ENCODE data around the gene SRGAP1. TPM values are rescaled to one million over a fixed set of nuclear protein-coding genes. Genes with fewer than 3 reads are reported as not detected.

SRGAP1 gene
- polyA plus RNA-seq, 1 donor from 2014 or later = 4.8 TPM

DNA sequence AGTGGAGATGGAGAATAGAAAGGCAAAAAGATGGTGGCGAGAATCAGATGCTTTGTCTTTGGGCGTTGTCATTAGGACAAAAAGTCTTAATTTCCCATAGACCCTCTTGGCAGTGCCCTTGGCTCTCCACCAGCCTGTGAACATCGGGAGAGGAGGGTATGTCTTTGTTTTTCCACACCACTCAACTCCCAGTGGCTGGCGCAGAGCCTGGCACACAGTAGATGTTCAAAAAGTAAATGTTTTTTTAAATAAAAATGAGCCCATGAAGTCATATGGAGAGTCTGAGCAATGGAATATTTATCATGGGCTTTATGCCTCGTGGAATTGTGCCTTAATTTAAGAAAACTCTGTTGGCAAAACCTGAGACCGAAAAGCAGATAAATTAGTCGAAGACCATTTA lies 90.4 kb downstream of the SRGAP1 start:
- H3K36me3 ChIP-seq (ENCODE audit: insufficient read depth, low read length) = no peaks in the 10 kb centered on the region
- H3K79me2 ChIP-seq (replicated peaks; ENCODE audit: insufficient read depth, low read length) = peaks cover 9% of the 10 kb centered on the region
- no peak overlapping the region for H3K4me2 ChIP-seq (ENCODE audit: low read length)
- H4K20me1 ChIP-seq (ENCODE audit: insufficient read depth) = no peaks in the 10 kb centered on the region
- no peaks in the 10 kb centered on the region for H3F3A ChIP-seq (ENCODE audit: insufficient read depth, low read length, poor library complexity, severe bottlenecking)
- H3K9me2 ChIP-seq (ENCODE audit: insufficient read depth, low read length) = no peaks in the 10 kb centered on the region
- H3K27me3 ChIP-seq (ENCODE audit: insufficient read depth, low read depth, low read length) = no peaks in the 10 kb centered on the region
- no peak overlapping the region for H3K27ac ChIP-seq (ENCODE audit: low read length)
- H3K4me3 ChIP-seq (ENCODE audit: low read length) = no peak overlapping the region
- no peaks in the 10 kb centered on the region for H3K9me3 ChIP-seq (ENCODE audit: low read length)
- H3K9ac ChIP-seq (ENCODE audit: low read length) = no peak overlapping the region
- TF ChIP-seq EZH2 (IDR thresholded peaks at IDR 0.05; ENCODE audit: borderline replicate concordance, insufficient read depth, low read length, poor library complexity, severe bottlenecking) (no peak), SMC3 (conservative IDR thresholded peaks at IDR 0.05; ENCODE audit: poor library complexity) (no peak), MXI1 (conservative IDR thresholded peaks at IDR 0.05; ENCODE audit: poor library complexity, severe bottlenecking) (no peak), EP300 (conservative IDR thresholded peaks at IDR 0.05; ENCODE audit: poor library complexity, severe bottlenecking) (no peak), TAF1 (IDR thresholded peaks at IDR 0.05; ENCODE audit: low read depth) (no peak), RAD21 (conservative IDR thresholded peaks at IDR 0.05) (no peak), POLR2AphosphoS5 (IDR thresholded peaks at IDR 0.05) (no peak)
- TF ChIP-seq, protein P1, sequence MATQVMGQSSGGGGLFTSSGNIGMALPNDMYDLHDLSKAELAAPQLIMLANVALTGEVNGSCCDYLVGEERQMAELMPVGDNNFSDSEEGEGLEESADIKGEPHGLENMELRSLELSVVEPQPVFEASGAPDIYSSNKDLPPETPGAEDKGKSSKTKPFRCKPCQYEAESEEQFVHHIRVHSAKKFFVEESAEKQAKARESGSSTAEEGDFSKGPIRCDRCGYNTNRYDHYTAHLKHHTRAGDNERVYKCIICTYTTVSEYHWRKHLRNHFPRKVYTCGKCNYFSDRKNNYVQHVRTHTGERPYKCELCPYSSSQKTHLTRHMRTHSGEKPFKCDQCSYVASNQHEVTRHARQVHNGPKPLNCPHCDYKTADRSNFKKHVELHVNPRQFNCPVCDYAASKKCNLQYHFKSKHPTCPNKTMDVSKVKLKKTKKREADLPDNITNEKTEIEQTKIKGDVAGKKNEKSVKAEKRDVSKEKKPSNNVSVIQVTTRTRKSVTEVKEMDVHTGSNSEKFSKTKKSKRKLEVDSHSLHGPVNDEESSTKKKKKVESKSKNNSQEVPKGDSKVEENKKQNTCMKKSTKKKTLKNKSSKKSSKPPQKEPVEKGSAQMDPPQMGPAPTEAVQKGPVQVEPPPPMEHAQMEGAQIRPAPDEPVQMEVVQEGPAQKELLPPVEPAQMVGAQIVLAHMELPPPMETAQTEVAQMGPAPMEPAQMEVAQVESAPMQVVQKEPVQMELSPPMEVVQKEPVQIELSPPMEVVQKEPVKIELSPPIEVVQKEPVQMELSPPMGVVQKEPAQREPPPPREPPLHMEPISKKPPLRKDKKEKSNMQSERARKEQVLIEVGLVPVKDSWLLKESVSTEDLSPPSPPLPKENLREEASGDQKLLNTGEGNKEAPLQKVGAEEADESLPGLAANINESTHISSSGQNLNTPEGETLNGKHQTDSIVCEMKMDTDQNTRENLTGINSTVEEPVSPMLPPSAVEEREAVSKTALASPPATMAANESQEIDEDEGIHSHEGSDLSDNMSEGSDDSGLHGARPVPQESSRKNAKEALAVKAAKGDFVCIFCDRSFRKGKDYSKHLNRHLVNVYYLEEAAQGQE (IDR thresholded peaks at IDR 0.05; ENCODE audit: borderline replicate concordance) = no peak
- TF ChIP-seq, protein P2, sequence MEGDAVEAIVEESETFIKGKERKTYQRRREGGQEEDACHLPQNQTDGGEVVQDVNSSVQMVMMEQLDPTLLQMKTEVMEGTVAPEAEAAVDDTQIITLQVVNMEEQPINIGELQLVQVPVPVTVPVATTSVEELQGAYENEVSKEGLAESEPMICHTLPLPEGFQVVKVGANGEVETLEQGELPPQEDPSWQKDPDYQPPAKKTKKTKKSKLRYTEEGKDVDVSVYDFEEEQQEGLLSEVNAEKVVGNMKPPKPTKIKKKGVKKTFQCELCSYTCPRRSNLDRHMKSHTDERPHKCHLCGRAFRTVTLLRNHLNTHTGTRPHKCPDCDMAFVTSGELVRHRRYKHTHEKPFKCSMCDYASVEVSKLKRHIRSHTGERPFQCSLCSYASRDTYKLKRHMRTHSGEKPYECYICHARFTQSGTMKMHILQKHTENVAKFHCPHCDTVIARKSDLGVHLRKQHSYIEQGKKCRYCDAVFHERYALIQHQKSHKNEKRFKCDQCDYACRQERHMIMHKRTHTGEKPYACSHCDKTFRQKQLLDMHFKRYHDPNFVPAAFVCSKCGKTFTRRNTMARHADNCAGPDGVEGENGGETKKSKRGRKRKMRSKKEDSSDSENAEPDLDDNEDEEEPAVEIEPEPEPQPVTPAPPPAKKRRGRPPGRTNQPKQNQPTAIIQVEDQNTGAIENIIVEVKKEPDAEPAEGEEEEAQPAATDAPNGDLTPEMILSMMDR (IDR thresholded peaks at IDR 0.05; ENCODE audit: poor library complexity, severe bottlenecking) = no peak
- H2AFZ ChIP-seq (ENCODE audit: low read depth, low read length) = no peak overlapping the region

DNA sequence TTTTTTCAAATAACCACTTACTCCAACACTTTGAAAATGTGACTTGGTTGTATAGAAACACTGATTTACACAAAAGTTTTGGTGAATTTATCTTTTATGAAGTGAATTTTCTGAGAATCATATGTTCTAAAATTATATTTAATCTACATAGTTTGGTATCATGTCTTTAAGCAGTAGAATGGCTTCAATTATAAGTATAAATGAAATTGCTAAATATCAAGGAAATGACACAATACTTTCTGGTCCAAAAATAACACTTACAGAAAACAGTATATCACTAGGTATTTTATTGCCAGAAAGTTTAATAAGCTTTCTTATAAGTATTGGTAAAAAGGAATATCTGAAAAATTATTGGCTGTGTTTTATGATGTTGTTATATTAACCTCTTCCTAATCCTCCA lies 90.9 kb downstream of the SRGAP1 start:
- H3K9me3 ChIP-seq (ENCODE audit: low read length) = no peaks in the 10 kb centered on the region
- no peaks in the 10 kb centered on the region for H4K20me1 ChIP-seq (ENCODE audit: insufficient read depth)
- H3K9me2 ChIP-seq (ENCODE audit: insufficient read depth, low read length) = no peaks in the 10 kb centered on the region
- no peak overlapping the region for H3K9ac ChIP-seq (ENCODE audit: low read length)
- no peaks in the 10 kb centered on the region for H3K27me3 ChIP-seq (ENCODE audit: insufficient read depth, low read depth, low read length)
- no peaks in the 10 kb centered on the region for H3K36me3 ChIP-seq (ENCODE audit: insufficient read depth, low read length)
- TF ChIP-seq, protein P2 (IDR thresholded peaks at IDR 0.05; ENCODE audit: poor library complexity, severe bottlenecking) = no peak
- TF ChIP-seq POLR2AphosphoS5 (IDR thresholded peaks at IDR 0.05) = no peak
- no peak for TF ChIP-seq TAF1 (IDR thresholded peaks at IDR 0.05; ENCODE audit: low read depth)
- H3K4me3 ChIP-seq (ENCODE audit: low read length) = no peak overlapping the region
- no peaks in the 10 kb centered on the region for H3F3A ChIP-seq (ENCODE audit: insufficient read depth, low read length, poor library complexity, severe bottlenecking)
- no peak overlapping the region for H3K4me2 ChIP-seq (ENCODE audit: low read length)
- H3K79me2 ChIP-seq (replicated peaks; ENCODE audit: insufficient read depth, low read length) = peaks cover 9% of the 10 kb centered on the region
- H3K27ac ChIP-seq (ENCODE audit: low read length) = no peak overlapping the region
- no peak overlapping the region for H2AFZ ChIP-seq (ENCODE audit: low read depth, low read length)

All from neural cell (in vitro differentiated cells).